SK-N-MC (cell line): ENCODE data around the gene HBEGF.

Experiments used
- FOXP2 ChIP-seq: optimal IDR thresholded peaks from 2 replicates; pipeline ENCODE3; 2011; ENCODE audit warnings: mild to moderate bottlenecking, moderate library complexity; ENCODE audit not compliant: insufficient read depth; ENCODE audit errors: extremely low read length, control extremely low read depth
- POLR2AphosphoS5 ChIP-seq: IDR thresholded peaks from 2 replicates; pipeline ENCODE4 v1.6.1; 2012; ENCODE audit warnings: mild to moderate bottlenecking, low read depth, low read length, borderline replicate concordance

- TF ChIP-seq FOXP2 (no peak), POLR2AphosphoS5 (no peak)
Measured at GRCh38 chr5:140356853-140357725, 10.7 kb upstream of the HBEGF start.
